GM19438 (cell line): ENCODE results near the gene GRB2.
"Not testable (repeated sequence)": the region's sequence is repeated elsewhere in the genome, so short reads cannot be mapped to it uniquely, and the experiment has no call there.

Source experiments
- ATAC-seq: cut with Tn5 transposase; IDR thresholded peaks from one replicate; pipeline ENCODE4 v1.9.1; 2021; ENCODE audit warnings: low read depth; ENCODE audit not compliant: unreplicated experiment

Gene GRB2

GRCh38 chr17:75289832-75290337 is 115.6 kb downstream of the GRB2 start:
- no peak for ATAC-seq

GRCh38 chr17:75289115-75289831 is 116.2 kb downstream of the GRB2 start, which contains the start of gene SLC25A19:
Gene SLC25A19, minus strand, starts transcription at chr17:75289433. Its CDS starts 2,669 bp downstream, at chr17:75286764.
- ATAC-seq: peak; percentile 91

- ATAC-seq: peak; percentile 13
Measured at GRCh38 chr17:75288770-75289114, 116.7 kb downstream of the GRB2 start.

- ATAC-seq: no peak
Measured at GRCh38 chr17:75288359-75288758, 117.1 kb downstream of the GRB2 start.

GRCh38 chr17:75287221-75287620 is 118.3 kb downstream of the GRB2 start:
- ATAC-seq: no peak

- no peak for ATAC-seq
Measured at GRCh38 chr17:75285123-75285522, 120.4 kb downstream of the GRB2 start.

GRCh38 chr17:75280189-75280588 is 125.3 kb downstream of the GRB2 start:
- not testable (repeated sequence) for ATAC-seq

- ATAC-seq: no peak
Measured at GRCh38 chr17:75277664-75278071, 127.8 kb downstream of the GRB2 start.

- ATAC-seq: no peak
Measured at GRCh38 chr17:75273977-75274708, 131.3 kb downstream of the GRB2 start.

- no peak for ATAC-seq
Measured at GRCh38 chr17:75272848-75273184, 132.7 kb downstream of the GRB2 start.

GRCh38 chr17:75271955-75272847 is 133.3 kb downstream of the GRB2 start:
- no peak for ATAC-seq

GRCh38 chr17:75271233-75271954 is 134.1 kb downstream of the GRB2 start:
- peak; percentile 54 for ATAC-seq

- peak; percentile 8 for ATAC-seq
Measured at GRCh38 chr17:75270966-75271232, 134.6 kb downstream of the GRB2 start, which contains the start of gene MIF4GD. Gene MIF4GD, minus strand, starts transcription at chr17:75271231. Its CDS starts 1,036 bp downstream, at chr17:75270195.

GRCh38 chr17:75270218-75270965 is 135.1 kb downstream of the GRB2 start:
- peak; percentile 40 for ATAC-seq

GRCh38 chr17:75269844-75270217 is 135.6 kb downstream of the GRB2 start:
- ATAC-seq: no peak
